HEK293 (cell line): ENCODE data around the gene OPCML.

Source experiments
- KLF16 ChIP-seq: fragments of 450-650 bp; formaldehyde crosslinking; IDR thresholded peaks from 2 replicates; pipeline ENCODE4 v1.5.1; 2017; ENCODE audit warnings: missing biosample characterization, missing genetic modification characterization
- ZFP37 ChIP-seq: fragments of 450-650 bp; formaldehyde crosslinking; IDR thresholded peaks from 2 replicates; pipeline ENCODE4 v1.5.1; 2016; ENCODE audit warnings: missing biosample characterization, missing genetic modification characterization
- ZNF133 ChIP-seq: fragments of 450-650 bp; formaldehyde crosslinking; IDR thresholded peaks from 2 replicates; pipeline ENCODE4 v1.5.1; 2016; ENCODE audit warnings: missing biosample characterization, missing genetic modification characterization
- ZNF174 ChIP-seq: fragments of 450-650 bp; formaldehyde crosslinking; IDR thresholded peaks from 2 replicates; pipeline ENCODE4 v1.5.0; 2017; ENCODE audit warnings: missing biosample characterization, mild to moderate bottlenecking, missing genetic modification characterization
- ZNF544 ChIP-seq: fragments of 450-650 bp; formaldehyde crosslinking; IDR thresholded peaks from 2 replicates; pipeline ENCODE4 v1.5.0; 2017; ENCODE audit warnings: missing biosample characterization, missing genetic modification characterization
- ZNF837 ChIP-seq: fragments of 450-650 bp; formaldehyde crosslinking; IDR thresholded peaks from 2 replicates; pipeline ENCODE4 v1.5.1; 2016; ENCODE audit warnings: missing biosample characterization, missing genetic modification characterization
- TF ChIP-seq, protein P1 (sequence below): fragments of 450-650 bp; formaldehyde crosslinking; IDR thresholded peaks from 2 replicates; pipeline ENCODE4 v1.5.1; 2016; ENCODE audit warnings: missing biosample characterization, missing genetic modification characterization

GRCh38 chr11:132866783-132867545 is 665.3 kb downstream of the OPCML start:
- no peak for TF ChIP-seq ZFP37
- no peak for TF ChIP-seq ZNF133
- TF ChIP-seq, protein P1, sequence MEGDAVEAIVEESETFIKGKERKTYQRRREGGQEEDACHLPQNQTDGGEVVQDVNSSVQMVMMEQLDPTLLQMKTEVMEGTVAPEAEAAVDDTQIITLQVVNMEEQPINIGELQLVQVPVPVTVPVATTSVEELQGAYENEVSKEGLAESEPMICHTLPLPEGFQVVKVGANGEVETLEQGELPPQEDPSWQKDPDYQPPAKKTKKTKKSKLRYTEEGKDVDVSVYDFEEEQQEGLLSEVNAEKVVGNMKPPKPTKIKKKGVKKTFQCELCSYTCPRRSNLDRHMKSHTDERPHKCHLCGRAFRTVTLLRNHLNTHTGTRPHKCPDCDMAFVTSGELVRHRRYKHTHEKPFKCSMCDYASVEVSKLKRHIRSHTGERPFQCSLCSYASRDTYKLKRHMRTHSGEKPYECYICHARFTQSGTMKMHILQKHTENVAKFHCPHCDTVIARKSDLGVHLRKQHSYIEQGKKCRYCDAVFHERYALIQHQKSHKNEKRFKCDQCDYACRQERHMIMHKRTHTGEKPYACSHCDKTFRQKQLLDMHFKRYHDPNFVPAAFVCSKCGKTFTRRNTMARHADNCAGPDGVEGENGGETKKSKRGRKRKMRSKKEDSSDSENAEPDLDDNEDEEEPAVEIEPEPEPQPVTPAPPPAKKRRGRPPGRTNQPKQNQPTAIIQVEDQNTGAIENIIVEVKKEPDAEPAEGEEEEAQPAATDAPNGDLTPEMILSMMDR (tag by site-specific recombination): no peak
- no peak for TF ChIP-seq ZNF544 (tag by site-specific recombination)
- no peak for TF ChIP-seq ZNF174 (tag by site-specific recombination)
- TF ChIP-seq ZNF837 (tag by site-specific recombination): no peak
- no peak for TF ChIP-seq KLF16
